Upper lobe of right lung (tissue), 1 donor: Measurements from ENCODE around the gene SFT2D1. TPM values are rescaled to one million over a fixed set of nuclear protein-coding genes. Genes with fewer than 3 reads are reported as not detected.

ENCODE experiments used
- ATAC-seq: fragments of 200-7000 bp; cut with Tn5 transposase; one replicate; pipeline ENCODE4 v1.9.1; 2020; ENCODE audit warnings: mild to moderate bottlenecking, moderate library complexity
- DNase-seq: peaks from one replicate; pipeline ENCODE4 v3.0.0-alpha.2; 2020
- H3K27ac ChIP-seq: fragments of 200-600 bp; one replicate; pipeline ENCODE4 v1.8.0; 2022
- H3K27me3 ChIP-seq: fragments of 200-600 bp; one replicate; pipeline ENCODE4 v1.8.0; 2022; ENCODE audit warnings: mild to moderate bottlenecking
- H3K36me3 ChIP-seq: fragments of 200-600 bp; one replicate; pipeline ENCODE4 v1.8.0; 2022
- H3K4me1 ChIP-seq: fragments of 200-600 bp; one replicate; pipeline ENCODE4 v1.8.0; 2022
- H3K4me3 ChIP-seq: fragments of 200-600 bp; one replicate; pipeline ENCODE4 v1.8.0; 2022; ENCODE audit warnings: mild to moderate bottlenecking
- H3K9me3 ChIP-seq: fragments of 200-600 bp; one replicate; pipeline ENCODE4 v1.8.0; 2022
- intact Hi-C: fragments of 100-400 bp; cut with DNase I; formaldehyde crosslinking; loops from one replicate; pipeline ENCODE4 v1.11.0; 2022
- total RNA-seq: library from RNA; stranded (reverse); fragmentation: NEBNext Ultra II Directional; extraction: Animal tissue kit (Norgen Biotek cat#: 25700); gene quantifications from one replicate; pipeline ENCODE4 v1.2.1, GENCODE V29; 2021
- TF ChIP-seq, protein P1 (sequence below): fragments of 200-600 bp; IDR thresholded peaks from one replicate; pipeline ENCODE4 v1.8.0; 2022; ENCODE audit warnings: antibody characterized with exemption
- donor health status: DM: no; HTN: yes; CAD: no; lungs with severe emphysema.

SFT2D1 gene
- total RNA-seq, 1 donor from 2014 or later: 49.7 TPM

DNA sequence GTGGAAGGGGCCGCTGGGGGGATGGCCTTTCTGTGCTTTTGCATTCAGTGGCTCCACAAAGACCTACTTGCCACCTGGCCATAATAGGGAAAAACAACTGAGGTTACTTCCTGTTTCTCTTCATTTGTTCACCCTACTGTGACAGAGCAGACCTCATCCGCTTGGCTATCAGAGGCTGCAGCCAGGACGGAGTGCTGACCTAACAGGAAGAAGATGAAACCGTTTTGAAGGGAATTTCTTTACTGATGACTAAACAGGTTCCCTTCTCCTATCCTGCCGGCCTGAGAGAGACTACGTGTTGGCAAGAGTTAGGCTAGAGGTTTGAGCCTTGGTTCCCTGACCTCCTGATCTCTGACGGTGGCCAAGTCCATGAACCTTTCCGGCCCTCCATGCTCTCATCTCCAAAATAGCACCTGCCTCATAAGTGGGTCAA lies 55.5 kb downstream of the SFT2D1 start:
- H3K36me3 ChIP-seq: no peaks in the 10 kb centered on the region
- no peaks in the 10 kb centered on the region for H3K4me1 ChIP-seq
- peak; percentile 46 for ATAC-seq
- peaks cover 8% of the 10 kb centered on the region for H3K27me3 ChIP-seq
- intact Hi-C loops: no loop called here
- no peak overlapping the region for H3K27ac ChIP-seq
- no peak for DNase-seq
- TF ChIP-seq, protein P1, sequence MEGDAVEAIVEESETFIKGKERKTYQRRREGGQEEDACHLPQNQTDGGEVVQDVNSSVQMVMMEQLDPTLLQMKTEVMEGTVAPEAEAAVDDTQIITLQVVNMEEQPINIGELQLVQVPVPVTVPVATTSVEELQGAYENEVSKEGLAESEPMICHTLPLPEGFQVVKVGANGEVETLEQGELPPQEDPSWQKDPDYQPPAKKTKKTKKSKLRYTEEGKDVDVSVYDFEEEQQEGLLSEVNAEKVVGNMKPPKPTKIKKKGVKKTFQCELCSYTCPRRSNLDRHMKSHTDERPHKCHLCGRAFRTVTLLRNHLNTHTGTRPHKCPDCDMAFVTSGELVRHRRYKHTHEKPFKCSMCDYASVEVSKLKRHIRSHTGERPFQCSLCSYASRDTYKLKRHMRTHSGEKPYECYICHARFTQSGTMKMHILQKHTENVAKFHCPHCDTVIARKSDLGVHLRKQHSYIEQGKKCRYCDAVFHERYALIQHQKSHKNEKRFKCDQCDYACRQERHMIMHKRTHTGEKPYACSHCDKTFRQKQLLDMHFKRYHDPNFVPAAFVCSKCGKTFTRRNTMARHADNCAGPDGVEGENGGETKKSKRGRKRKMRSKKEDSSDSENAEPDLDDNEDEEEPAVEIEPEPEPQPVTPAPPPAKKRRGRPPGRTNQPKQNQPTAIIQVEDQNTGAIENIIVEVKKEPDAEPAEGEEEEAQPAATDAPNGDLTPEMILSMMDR: no peak
- no peaks in the 10 kb centered on the region for H3K9me3 ChIP-seq
- no peak overlapping the region for H3K4me3 ChIP-seq

DNA sequence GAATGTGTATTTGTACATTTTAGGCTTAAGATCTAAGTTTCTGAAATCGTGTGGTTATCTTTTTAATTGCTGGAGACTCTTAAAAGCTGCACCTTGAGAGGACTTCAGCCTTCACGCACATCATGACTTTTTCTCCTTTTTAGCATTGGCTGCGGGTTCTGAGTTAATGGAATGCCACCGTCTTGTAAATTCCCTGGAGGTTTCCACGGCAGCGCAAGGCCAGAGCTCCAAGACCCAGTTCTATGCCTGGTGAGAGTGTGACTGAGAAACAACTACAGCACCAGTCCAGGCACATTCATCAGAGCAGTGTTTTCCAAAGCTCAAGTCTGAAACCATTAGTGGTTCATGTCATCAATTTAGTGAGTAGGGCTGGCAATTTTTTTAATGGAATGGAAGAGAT lies 57.1 kb downstream of the SFT2D1 start:
- no peaks in the 10 kb centered on the region for H3K36me3 ChIP-seq
- intact Hi-C loops: no loop called here
- H3K4me1 ChIP-seq: no peaks in the 10 kb centered on the region
- no peaks in the 10 kb centered on the region for H3K9me3 ChIP-seq
- ATAC-seq (no peak), DNase-seq (no peak)
- H3K4me3 ChIP-seq: no peak overlapping the region
- TF ChIP-seq, protein P1: no peak
- peaks cover 11% of the 10 kb centered on the region for H3K27me3 ChIP-seq
- no peak overlapping the region for H3K27ac ChIP-seq

DNA sequence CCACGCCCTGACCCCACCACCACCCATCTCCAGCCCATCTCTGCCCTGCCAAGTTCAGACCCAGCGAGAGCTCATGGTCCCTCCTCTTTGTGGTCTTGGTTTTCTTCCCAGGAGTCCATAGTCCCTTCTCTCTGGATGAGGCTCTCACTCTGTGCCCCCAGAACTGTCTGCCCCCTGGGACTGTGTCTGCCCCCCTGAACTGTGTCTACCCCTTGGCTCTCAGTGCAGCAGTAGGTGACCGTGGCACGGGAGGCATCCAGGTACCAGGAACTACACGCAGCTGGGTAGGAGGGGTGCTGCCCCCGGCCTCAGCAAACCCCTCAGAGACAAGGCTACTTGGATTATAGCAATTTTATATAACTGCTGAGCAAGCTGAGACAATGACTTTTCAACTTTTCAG lies 57.7 kb downstream of the SFT2D1 start:
- ATAC-seq: no peak
- Histone ChIP-seq H3K27me3 (peaks cover 11% of the 10 kb centered on the region), H3K9me3 (no peaks in the 10 kb centered on the region), H3K4me1 (no peaks in the 10 kb centered on the region), H3K36me3 (no peaks in the 10 kb centered on the region), H3K27ac (no peak overlapping the region), H3K4me3 (no peak overlapping the region)
- TF ChIP-seq, protein P1: no peak
- no peak for DNase-seq
- intact Hi-C loops: no loop called here

DNA sequence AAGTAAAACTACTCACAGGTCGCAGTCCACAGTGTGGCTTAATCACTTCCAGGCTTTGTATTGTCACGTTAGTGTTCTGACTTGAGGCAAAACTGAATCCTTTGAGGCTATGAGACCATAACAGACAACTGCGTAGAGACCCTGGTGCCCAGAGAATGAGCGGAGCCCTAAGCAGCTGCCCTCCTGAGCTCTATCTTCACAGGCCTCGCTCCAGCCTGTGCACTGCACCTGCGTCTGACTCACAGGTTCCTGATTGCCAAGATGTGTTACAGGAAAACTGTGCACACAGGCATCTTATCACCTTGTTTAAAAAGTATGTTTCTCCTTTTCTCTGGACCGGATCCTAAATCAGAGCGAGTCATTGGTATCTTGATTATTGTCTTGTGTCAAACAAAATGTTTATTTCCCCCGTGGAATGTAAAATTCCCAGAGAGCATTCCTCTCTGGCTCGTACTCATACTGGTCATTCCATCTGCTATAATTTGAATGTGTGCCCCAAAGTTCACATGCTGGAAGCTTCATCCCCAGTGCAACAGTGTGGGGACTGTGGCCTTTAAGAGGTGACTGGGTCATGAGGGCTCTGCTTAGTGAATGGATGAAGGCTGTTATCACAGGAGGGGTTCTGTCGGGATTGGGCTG lies 59.8 kb downstream of the SFT2D1 start:
- ATAC-seq: no peak
- Histone ChIP-seq H3K27me3 (peaks cover 11% of the 10 kb centered on the region), H3K4me3 (no peak overlapping the region), H3K36me3 (no peaks in the 10 kb centered on the region), H3K9me3 (no peaks in the 10 kb centered on the region), H3K4me1 (no peaks in the 10 kb centered on the region), H3K27ac (no peak overlapping the region)
- DNase-seq: no peak
- intact Hi-C loops: no loop called here
- TF ChIP-seq, protein P1: no peak

DNA sequence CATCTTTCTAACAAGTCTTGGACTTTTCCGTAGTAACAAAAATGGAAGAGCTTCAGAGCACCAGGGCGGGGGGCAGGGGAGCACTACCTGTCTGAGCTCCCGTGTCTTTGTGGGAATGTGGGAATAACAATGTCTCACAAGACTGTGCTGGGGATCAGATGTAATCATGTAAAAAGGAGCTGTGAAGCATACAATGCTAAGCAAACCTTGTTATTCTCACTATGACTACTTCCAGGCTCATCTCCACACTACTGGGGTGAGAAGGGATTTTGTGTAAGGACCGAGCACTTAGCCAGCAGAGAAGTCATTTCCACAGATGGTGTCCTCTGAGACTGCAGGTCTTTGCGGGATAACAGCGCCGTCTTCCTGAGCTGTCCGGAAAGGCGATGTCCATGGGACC lies 61.2 kb downstream of the SFT2D1 start:
- ATAC-seq: no peak
- H3K27ac ChIP-seq: no peak overlapping the region
- peaks cover 6% of the 10 kb centered on the region for H3K4me1 ChIP-seq
- DNase-seq: no peak
- TF ChIP-seq, protein P1: no peak
- no peak overlapping the region for H3K4me3 ChIP-seq
- H3K36me3 ChIP-seq: no peaks in the 10 kb centered on the region
- H3K9me3 ChIP-seq: no peaks in the 10 kb centered on the region
- H3K27me3 ChIP-seq: peaks cover 11% of the 10 kb centered on the region
- intact Hi-C loops: no loop called here

DNA sequence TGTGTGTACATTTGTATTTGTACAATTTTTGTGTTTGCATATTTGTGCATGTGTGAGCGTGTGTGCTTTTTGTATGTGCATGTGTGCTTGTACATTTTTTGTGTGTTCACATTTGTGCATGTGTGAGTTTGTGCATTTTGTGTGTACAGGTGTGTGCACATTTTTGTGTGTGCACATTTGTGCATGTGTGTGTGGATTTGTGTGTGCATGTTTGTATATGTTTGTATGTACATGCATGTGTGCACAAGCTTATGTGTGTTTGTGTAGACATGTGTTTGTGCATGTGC lies 63.0 kb downstream of the SFT2D1 start:
- no peaks in the 10 kb centered on the region for H3K36me3 ChIP-seq
- H3K9me3 ChIP-seq: no peaks in the 10 kb centered on the region
- intact Hi-C loops: loop anchor here (10.0 kb wide), 1 partner anchor 115 kb away; no protein-coding TSS in a partner anchor
- ATAC-seq (no peak), DNase-seq (no peak)
- TF ChIP-seq, protein P1: no peak
- peaks cover 17% of the 10 kb centered on the region for H3K27me3 ChIP-seq
- H3K4me3 ChIP-seq: no peak overlapping the region
- peaks cover 6% of the 10 kb centered on the region for H3K4me1 ChIP-seq
- H3K27ac ChIP-seq: no peak overlapping the region
